ENCODE measurements around the gene CDC5L.

DNA sequence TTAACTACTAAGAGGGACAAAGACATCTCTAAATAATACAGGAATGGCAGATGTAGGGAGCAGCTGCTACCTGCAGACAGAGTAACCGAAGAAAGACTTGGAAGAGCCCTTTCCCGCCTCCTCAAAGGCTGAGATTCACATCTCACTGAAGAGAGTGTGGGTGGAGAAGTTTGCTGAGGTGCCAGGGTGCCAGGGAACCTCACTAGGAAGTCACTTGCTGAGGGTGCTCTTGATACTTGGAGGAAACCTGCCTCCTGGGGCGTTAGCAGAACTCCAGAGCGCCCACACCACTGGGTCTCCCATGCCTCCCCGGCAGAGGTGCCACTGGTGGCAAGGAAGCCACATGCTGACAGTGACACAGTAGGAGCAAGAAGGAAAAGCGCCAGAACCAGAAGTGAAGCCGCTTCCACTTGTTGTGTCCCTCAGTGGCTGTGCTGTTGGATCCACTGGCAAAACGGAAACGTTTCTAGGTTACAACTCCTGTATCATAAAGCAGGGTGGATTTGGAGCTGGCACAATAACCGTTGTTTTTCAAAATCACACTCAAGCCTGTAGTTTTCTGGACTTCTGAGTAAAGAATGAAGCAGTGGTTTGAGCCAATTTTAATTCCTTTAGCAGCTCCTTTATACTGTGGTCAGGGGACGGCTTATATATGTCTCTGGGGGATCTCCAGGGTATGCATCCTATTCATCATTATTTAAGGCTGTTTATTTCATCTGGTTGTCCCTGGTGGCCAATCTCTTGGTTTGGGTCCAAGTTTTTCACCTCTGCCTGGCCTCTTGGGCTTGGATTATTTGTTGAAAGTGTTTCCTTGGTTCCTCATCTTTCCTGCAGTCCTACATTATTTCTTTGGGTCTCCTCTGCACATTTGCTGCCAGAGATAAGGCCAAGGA lies 64.5 kb downstream of the CDC5L start:
- TF ChIP-seq, protein P1, sequence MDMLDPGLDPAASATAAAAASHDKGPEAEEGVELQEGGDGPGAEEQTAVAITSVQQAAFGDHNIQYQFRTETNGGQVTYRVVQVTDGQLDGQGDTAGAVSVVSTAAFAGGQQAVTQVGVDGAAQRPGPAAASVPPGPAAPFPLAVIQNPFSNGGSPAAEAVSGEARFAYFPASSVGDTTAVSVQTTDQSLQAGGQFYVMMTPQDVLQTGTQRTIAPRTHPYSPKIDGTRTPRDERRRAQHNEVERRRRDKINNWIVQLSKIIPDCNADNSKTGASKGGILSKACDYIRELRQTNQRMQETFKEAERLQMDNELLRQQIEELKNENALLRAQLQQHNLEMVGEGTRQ (IDR thresholded peaks at IDR 0.05; ENCODE audit: low read depth, low read length), result no peak
- TF ChIP-seq, protein P1 (CRISPR knock-in tag; IDR thresholded peaks at IDR 0.05; ENCODE audit: borderline replicate concordance), result no peak
- no peak for TF ChIP-seq SMC3 (IDR thresholded peaks at IDR 0.05; ENCODE audit: low read length)
